ENCODE results near the gene PLA2G7. TPM values are rescaled to one million over a fixed set of nuclear protein-coding genes. Genes with fewer than 3 reads are reported as not detected.
A peak's percentile ranks its signal among the peaks of the same experiment; 100 is the strongest.

Gene PLA2G7
- total RNA-seq, 1 experiment from 2014 or later: 2.3 TPM

- Mint-ChIP-seq H3K36me3 (no peaks in the 10 kb centered on the region), H3K4me3 (no peak overlapping the region), H3K27ac (no peak overlapping the region), H3K9me3 (no peaks in the 10 kb centered on the region; the same call in 1 of the 2 replicates), H3K27me3 (ENCODE audit: low read depth) (no peaks in the 10 kb centered on the region), H3K4me1 (no peaks in the 10 kb centered on the region)
- no peak for ATAC-seq
- ChIA-PET POLR2A (no interaction called here), CTCF (no interaction called here)
- TF ChIP-seq RELA (CRISPR knock-in tag; IDR thresholded peaks at IDR 0.05; ENCODE audit: borderline replicate concordance): no peak
- TF ChIP-seq TEAD4 (CRISPR knock-in tag; IDR thresholded peaks at IDR 0.05): no peak
- no peak for DNase-seq (ENCODE audit: low spot score)
Observed at GRCh38 chr6:46711491-46711890, 23.7 kb downstream of the PLA2G7 start.

- TF ChIP-seq GABPB1 (CRISPR knock-in tag; IDR thresholded peaks at IDR 0.05) (no peak), ZNF317 (CRISPR knock-in tag; IDR thresholded peaks at IDR 0.05; ENCODE audit: borderline replicate concordance, low read depth) (no peak), FOXP1 (CRISPR knock-in tag; IDR thresholded peaks at IDR 0.05; ENCODE audit: borderline replicate concordance) (no peak), EMX1 (CRISPR knock-in tag; IDR thresholded peaks at IDR 0.05) (no peak)
- TF ChIP-seq, protein P1, sequence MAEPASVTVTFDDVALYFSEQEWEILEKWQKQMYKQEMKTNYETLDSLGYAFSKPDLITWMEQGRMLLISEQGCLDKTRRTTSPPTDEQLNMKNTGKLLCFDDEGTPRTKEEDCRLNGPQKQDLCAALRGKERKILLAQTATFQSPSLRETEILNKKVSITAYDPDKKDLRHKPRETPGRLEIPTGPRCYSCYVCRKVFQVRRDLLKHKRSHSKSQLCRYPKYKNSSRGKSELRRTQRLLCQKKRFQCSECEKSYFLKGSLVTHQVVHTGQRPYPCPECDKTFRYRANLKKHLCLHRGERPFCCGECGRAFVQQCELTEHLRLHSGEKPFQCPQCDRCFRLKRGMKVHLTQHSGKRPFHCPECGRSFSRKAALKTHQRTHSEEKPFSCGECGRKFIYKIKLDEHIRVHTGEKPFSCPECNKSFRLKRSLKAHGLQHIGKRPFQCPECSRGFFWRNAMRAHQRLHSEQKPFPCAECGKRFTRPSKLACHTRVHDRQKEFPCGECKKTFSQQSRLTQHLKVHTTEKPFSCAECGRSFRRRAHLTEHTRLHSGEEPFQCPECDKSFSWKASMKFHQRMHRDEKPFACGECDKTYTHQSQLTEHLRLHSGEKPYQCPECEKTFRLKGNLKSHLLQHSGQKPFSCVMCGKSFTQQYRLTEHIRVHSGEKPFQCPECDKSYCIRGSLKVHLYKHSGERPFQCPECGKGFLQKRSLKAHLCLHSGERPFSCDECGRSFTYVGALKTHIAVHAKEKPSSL (CRISPR knock-in tag; conservative IDR thresholded peaks at IDR 0.05): no peak
- no peak for DNase-seq (ENCODE audit: low spot score)
- H3K27ac Mint-ChIP-seq: no peak overlapping the region
- CTCF ChIA-PET: no interaction called here
- H3K4me1 Mint-ChIP-seq: peaks cover 8% of the 10 kb centered on the region
- H3K4me3 Mint-ChIP-seq: no peak overlapping the region
- ATAC-seq: no peak
- no peaks in the 10 kb centered on the region for H3K36me3 Mint-ChIP-seq
- POLR2A ChIA-PET: no interaction called here
- H3K27me3 Mint-ChIP-seq (ENCODE audit: low read depth): no peaks in the 10 kb centered on the region
- no peaks in the 10 kb centered on the region; the same call in 1 of the 2 replicates for H3K9me3 Mint-ChIP-seq
Observed at GRCh38 chr6:46706464-46706863, 28.7 kb downstream of the PLA2G7 start.

DNA sequence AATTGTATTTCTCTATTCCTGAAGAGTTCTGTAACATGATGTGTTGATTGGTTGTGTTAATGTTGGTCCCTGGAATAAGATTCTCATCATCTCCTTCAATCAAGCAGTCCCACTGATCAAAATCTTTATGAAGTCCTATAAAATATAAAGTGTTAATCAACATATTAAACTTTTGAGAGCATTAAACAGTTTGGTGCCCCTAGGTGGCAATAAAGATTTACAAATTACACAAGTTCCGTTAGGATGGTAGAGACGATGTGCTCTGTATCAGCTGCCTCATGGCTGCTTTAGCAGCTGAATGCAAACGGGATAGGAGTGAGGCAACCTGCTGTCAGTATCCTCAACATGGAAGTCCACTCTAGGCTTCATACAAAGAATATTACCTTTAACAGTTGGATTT is 30.6 kb downstream of the PLA2G7 start:
- ChIA-PET POLR2A (no interaction called here), CTCF (interaction anchor here (0.7 to 1.0 kb wide), 3 partner anchors 30 to 144 kb away, joined by 3 to 4 read pairs (median 3); partner anchors contain the start of gene PLA2G7)
- Mint-ChIP-seq H3K4me3 (no peak overlapping the region), H3K4me1 (peaks cover 8% of the 10 kb centered on the region), H3K27me3 (ENCODE audit: low read depth) (no peaks in the 10 kb centered on the region), H3K27ac (no peak overlapping the region), H3K36me3 (no peaks in the 10 kb centered on the region), H3K9me3 (no peaks in the 10 kb centered on the region; the same call in 1 of the 2 replicates)
- DNase-seq (ENCODE audit: low spot score): no peak
- peak; percentile 65; the same call in 1 of the 2 replicates for ATAC-seq
- TF ChIP-seq NFATC4 (CRISPR knock-in tag; IDR thresholded peaks at IDR 0.05): no peak
- TF ChIP-seq, protein P2, sequence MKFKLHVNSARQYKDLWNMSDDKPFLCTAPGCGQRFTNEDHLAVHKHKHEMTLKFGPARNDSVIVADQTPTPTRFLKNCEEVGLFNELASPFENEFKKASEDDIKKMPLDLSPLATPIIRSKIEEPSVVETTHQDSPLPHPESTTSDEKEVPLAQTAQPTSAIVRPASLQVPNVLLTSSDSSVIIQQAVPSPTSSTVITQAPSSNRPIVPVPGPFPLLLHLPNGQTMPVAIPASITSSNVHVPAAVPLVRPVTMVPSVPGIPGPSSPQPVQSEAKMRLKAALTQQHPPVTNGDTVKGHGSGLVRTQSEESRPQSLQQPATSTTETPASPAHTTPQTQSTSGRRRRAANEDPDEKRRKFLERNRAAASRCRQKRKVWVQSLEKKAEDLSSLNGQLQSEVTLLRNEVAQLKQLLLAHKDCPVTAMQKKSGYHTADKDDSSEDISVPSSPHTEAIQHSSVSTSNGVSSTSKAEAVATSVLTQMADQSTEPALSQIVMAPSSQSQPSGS (CRISPR knock-in tag; IDR thresholded peaks at IDR 0.05; ENCODE audit: borderline replicate concordance, low read depth): no peak
- no peak for TF ChIP-seq ZNF232 (CRISPR knock-in tag; IDR thresholded peaks at IDR 0.05)
- TF ChIP-seq JUN (CRISPR knock-in tag; IDR thresholded peaks at IDR 0.05): no peak
- TF ChIP-seq E2F4 (CRISPR knock-in tag; IDR thresholded peaks at IDR 0.05; ENCODE audit: borderline replicate concordance, low read depth): no peak
- no peak for TF ChIP-seq RORB (CRISPR knock-in tag; IDR thresholded peaks at IDR 0.05)
- no peak for TF ChIP-seq SMAD3 (CRISPR knock-in tag; IDR thresholded peaks at IDR 0.05; ENCODE audit: borderline replicate concordance)
- TF ChIP-seq KAT7 (CRISPR knock-in tag; IDR thresholded peaks at IDR 0.05; ENCODE audit: borderline replicate concordance): no peak
- TF ChIP-seq JAZF1 (CRISPR knock-in tag; IDR thresholded peaks at IDR 0.05): no peak
- no peak for TF ChIP-seq ZNF121 (CRISPR knock-in tag; IDR thresholded peaks at IDR 0.05)
- no peak for TF ChIP-seq NFYB (CRISPR knock-in tag; conservative IDR thresholded peaks at IDR 0.05; ENCODE audit: low read depth)
- TF ChIP-seq ZBTB43 (CRISPR knock-in tag; IDR thresholded peaks at IDR 0.05): no peak
- TF ChIP-seq OVOL2 (CRISPR knock-in tag; IDR thresholded peaks at IDR 0.05; ENCODE audit: borderline replicate concordance): no peak
- no peak for TF ChIP-seq ELF4 (CRISPR knock-in tag; IDR thresholded peaks at IDR 0.05; ENCODE audit: low read depth)

All from WTC11 (cell line).